IMR-90 (cell line): ENCODE results near the gene KCNMA1. TPM values are rescaled to one million over a fixed set of nuclear protein-coding genes. Genes with fewer than 3 reads are reported as not detected.

Experiments used
- ATAC-seq: fragments of 200-7000 bp; cut with Tn5 transposase; 2 replicates; pipeline ENCODE4 v1.9.1; 2020; ENCODE audit warnings: low read depth, mild to moderate bottlenecking, moderate library complexity
- BruUV-seq: library from RNA; stranded (reverse); fragments of 400-500 nt; replicated peaks from 2 replicates; lab custom pipeline; 2021; lab: Mats Ljungman, UMichigan
- CTCF ChIA-PET: fragments of 300-600 bp; formaldehyde crosslinking; extraction: SDS; loops from one replicate; lab custom pipeline; 2021; ENCODE audit warnings: antibody characterized with exemption; lab: Yijun Ruan, JAX
- POLR2A ChIA-PET: fragments of 300-600 bp; sonication (Branson Sonifier 250); formaldehyde crosslinking; loops from one replicate; lab custom pipeline; 2022; ENCODE audit warnings: antibody characterized with exemption; ENCODE audit not compliant: unreplicated experiment; lab: Charles Lee
- DNase-seq: peaks from one replicate; pipeline ENCODE4 v3.0.0; 2013
- H2AFZ ChIP-seq: replicated peaks from 2 replicates; pipeline ENCODE3; 2013; ENCODE audit warnings: low read length, mild to moderate bottlenecking; ENCODE audit not compliant: poor library complexity
- H2AK5ac ChIP-seq: 2 replicates; pipeline ENCODE4 v1.6.1; 2013; ENCODE audit warnings: low read depth, low read length, inconsistent platforms
- H2AK9ac ChIP-seq: replicated peaks from 2 replicates; pipeline ENCODE3; 2013; ENCODE audit warnings: mild to moderate bottlenecking, low read depth, low read length, moderate library complexity; ENCODE audit not compliant: poor library complexity
- H2BK120ac ChIP-seq: 2 replicates; pipeline ENCODE4 v1.6.1; 2013; ENCODE audit warnings: low read depth, low read length, inconsistent platforms
- H2BK15ac ChIP-seq: 3 replicates; pipeline ENCODE4 v1.6.1; 2013; ENCODE audit warnings: low read depth, low read length, inconsistent platforms
- H2BK20ac ChIP-seq: 2 replicates; pipeline ENCODE4 v1.6.1; 2013; ENCODE audit warnings: low read depth, mild to moderate bottlenecking, inconsistent platforms, low read length, moderate library complexity
- H2BK5ac ChIP-seq: 2 replicates; pipeline ENCODE4 v1.6.1; 2013; ENCODE audit warnings: mild to moderate bottlenecking, low read depth, low read length, inconsistent platforms; ENCODE audit not compliant: poor library complexity, severe bottlenecking
- H3K14ac ChIP-seq: replicated peaks from 2 replicates; pipeline ENCODE4 v1.6.1; 2013; ENCODE audit warnings: low read depth, low read length, inconsistent platforms
- H3K18ac ChIP-seq: 2 replicates; pipeline ENCODE4 v1.6.1; 2013; ENCODE audit warnings: low read depth, low read length, control low read depth
- H3K23ac ChIP-seq: 2 replicates; pipeline ENCODE4 v1.6.1; 2013; ENCODE audit warnings: low read depth, low read length, inconsistent platforms
- H3K27ac ChIP-seq: 2 replicates; pipeline ENCODE4 v1.5.1; 2013; ENCODE audit warnings: mild to moderate bottlenecking, control low read depth, low read length; ENCODE audit not compliant: insufficient read depth
- H3K27me3 ChIP-seq: 2 replicates; pipeline ENCODE4 v1.6.1; 2013; ENCODE audit warnings: low read length; ENCODE audit not compliant: control insufficient read depth, insufficient read depth
- H3K36me3 ChIP-seq: 2 replicates; pipeline ENCODE4 v1.6.1; 2013; ENCODE audit warnings: low read length, mixed read lengths; ENCODE audit not compliant: control insufficient read depth, insufficient read depth
- H3K4ac ChIP-seq: 2 replicates; pipeline ENCODE4 v1.6.1; 2013; ENCODE audit warnings: low read depth, low read length, inconsistent platforms
- H3K4me1 ChIP-seq: 2 replicates; pipeline ENCODE4 v1.6.1; 2013; ENCODE audit warnings: low read length, mixed read lengths; ENCODE audit not compliant: control insufficient read depth, insufficient read depth
- H3K4me2 ChIP-seq: 2 replicates; pipeline ENCODE4 v1.6.1; 2013; ENCODE audit warnings: low read depth, mild to moderate bottlenecking, control low read depth, low read length, moderate library complexity
- H3K4me3 ChIP-seq: 2 replicates; pipeline ENCODE4 v1.5.1; 2013; ENCODE audit warnings: low read depth, mild to moderate bottlenecking, control low read depth, low read length, moderate library complexity; ENCODE audit not compliant: insufficient read depth
- H3K56ac ChIP-seq: 2 replicates; pipeline ENCODE4 v1.6.1; 2013; ENCODE audit warnings: low read length, inconsistent platforms; ENCODE audit not compliant: insufficient read depth; ENCODE audit errors: extremely low read depth
- H3K79me1 ChIP-seq, 2 experiments: 2 replicates each; pipeline ENCODE4 v1.6.1; 2013; ENCODE audit warnings: low read length in 2 of 2, inconsistent platforms in 1 of 2, low read depth in 1 of 2
- H3K9ac ChIP-seq: 2 replicates; pipeline ENCODE4 v1.6.1; 2013; ENCODE audit warnings: low read depth, low read length, control low read depth
- H3K9me1 ChIP-seq: 2 replicates; pipeline ENCODE4 v1.6.1; 2013; ENCODE audit warnings: low read length, inconsistent platforms; ENCODE audit not compliant: insufficient read depth
- H3K9me3 ChIP-seq: 2 replicates; pipeline ENCODE4 v1.6.1; 2013; ENCODE audit warnings: low read length; ENCODE audit not compliant: control insufficient read depth, insufficient read depth
- H4K20me1 ChIP-seq: 2 replicates; pipeline ENCODE4 v1.6.1; 2013; ENCODE audit warnings: low read length, inconsistent platforms; ENCODE audit not compliant: insufficient read depth
- H4K5ac ChIP-seq: 2 replicates; pipeline ENCODE4 v1.6.1; 2013; ENCODE audit warnings: mild to moderate bottlenecking, low read depth, low read length, control low read depth
- H4K8ac ChIP-seq, 2 experiments: 2 replicates each; pipeline ENCODE4 v1.6.1; 2013; ENCODE audit warnings: low read depth in 2 of 2, low read length in 2 of 2, control low read depth in 1 of 2, inconsistent platforms in 1 of 2
- H4K91ac ChIP-seq: 2 replicates; pipeline ENCODE4 v1.6.1; 2013; ENCODE audit warnings: low read depth, low read length, inconsistent platforms; ENCODE audit not compliant: insufficient read depth
- BHLHE40 ChIP-seq: fragments of 150-350 bp; IDR thresholded peaks from 2 replicates; pipeline ENCODE4 v1.6.1; 2016; ENCODE audit warnings: mild to moderate bottlenecking, low read depth, low read length
- CEBPB ChIP-seq: IDR thresholded peaks from 2 replicates; pipeline ENCODE4 v1.6.1; 2012; ENCODE audit warnings: low read depth, low read length, improper control_type of control experiment
- FOS ChIP-seq: fragments of 150-350 bp; IDR thresholded peaks from 2 replicates; pipeline ENCODE4 v1.6.1; 2016; ENCODE audit warnings: low read depth, low read length
- MAFK ChIP-seq: IDR thresholded peaks from 2 replicates; pipeline ENCODE4 v1.6.1; 2012; ENCODE audit warnings: low read depth, low read length, improper control_type of control experiment
- NFE2L2 ChIP-seq: fragments of 150-350 bp; IDR thresholded peaks from 2 replicates; pipeline ENCODE4 v1.6.1; 2016; ENCODE audit warnings: low read depth, mild to moderate bottlenecking, low read length
- POLR2A ChIP-seq: IDR thresholded peaks from 2 replicates; pipeline ENCODE4 v1.6.1; 2012; ENCODE audit warnings: mild to moderate bottlenecking, low read depth, low read length
- RAD21 ChIP-seq: IDR thresholded peaks from 2 replicates; pipeline ENCODE4 v1.6.1; 2012; ENCODE audit warnings: low read length, improper control_type of control experiment
- USF2 ChIP-seq: fragments of 150-350 bp; IDR thresholded peaks from 2 replicates; pipeline ENCODE4 v1.6.1; 2017; ENCODE audit warnings: mild to moderate bottlenecking, antibody characterized with exemption, low read length, low read depth
- WGBS, 2 experiments: methylation state at CpG; one replicate each; pipeline versions ENCODE4 v1.1.5 to v1.1.7; 2013; ENCODE audit warnings: missing lambda C conversion rate in 2 of 2; ENCODE audit not compliant: insufficient read length in 1 of 2; ENCODE audit errors: extremely low coverage in 2 of 2; 5-methylcytosine and 5-hydroxymethylcytosine counted together
- dilution Hi-C: fragments of 300-500 bp; cut with HindIII; formaldehyde crosslinking; loops from one replicate; pipeline ENCODE4 v1.14.3; 2018; ENCODE audit warnings: low sequenced_read_pairs; ENCODE audit not compliant: unreplicated experiment
- in situ Hi-C: fragments of 300-500 bp; cut with MboI; formaldehyde crosslinking; loops from 3 replicates; pipeline ENCODE4 v1.14.3; 2019; ENCODE audit warnings: low sequenced_read_pairs, inconsistent platforms, mixed read lengths
- intact Hi-C: fragments of 100-400 bp; cut with micrococcal nuclease; formaldehyde crosslinking; loops from 2 replicates; pipeline ENCODE4 v1.10.0; 2022
- polyA plus RNA-seq, 3 experiments: library from polyadenylated mRNA; depleted of rRNA; stranded (reverse); fragments of >200 nt; gene quantifications; 2 replicates each; pipeline ENCODE4 v1.2.3, GENCODE V29; 2012; ENCODE audit warnings: low replicate concordance in 1 of 3
- total RNA-seq: library from RNA; depleted of rRNA; stranded (reverse); fragments of >200 nt; gene quantifications from 2 replicates; pipeline ENCODE4 v1.2.3, GENCODE V29; 2012

KCNMA1 gene
- total and polyA plus RNA-seq, 2 of the 4 experiments (the other 2 are of a cell fraction) = 25.6 to 29.6 TPM

DNA sequence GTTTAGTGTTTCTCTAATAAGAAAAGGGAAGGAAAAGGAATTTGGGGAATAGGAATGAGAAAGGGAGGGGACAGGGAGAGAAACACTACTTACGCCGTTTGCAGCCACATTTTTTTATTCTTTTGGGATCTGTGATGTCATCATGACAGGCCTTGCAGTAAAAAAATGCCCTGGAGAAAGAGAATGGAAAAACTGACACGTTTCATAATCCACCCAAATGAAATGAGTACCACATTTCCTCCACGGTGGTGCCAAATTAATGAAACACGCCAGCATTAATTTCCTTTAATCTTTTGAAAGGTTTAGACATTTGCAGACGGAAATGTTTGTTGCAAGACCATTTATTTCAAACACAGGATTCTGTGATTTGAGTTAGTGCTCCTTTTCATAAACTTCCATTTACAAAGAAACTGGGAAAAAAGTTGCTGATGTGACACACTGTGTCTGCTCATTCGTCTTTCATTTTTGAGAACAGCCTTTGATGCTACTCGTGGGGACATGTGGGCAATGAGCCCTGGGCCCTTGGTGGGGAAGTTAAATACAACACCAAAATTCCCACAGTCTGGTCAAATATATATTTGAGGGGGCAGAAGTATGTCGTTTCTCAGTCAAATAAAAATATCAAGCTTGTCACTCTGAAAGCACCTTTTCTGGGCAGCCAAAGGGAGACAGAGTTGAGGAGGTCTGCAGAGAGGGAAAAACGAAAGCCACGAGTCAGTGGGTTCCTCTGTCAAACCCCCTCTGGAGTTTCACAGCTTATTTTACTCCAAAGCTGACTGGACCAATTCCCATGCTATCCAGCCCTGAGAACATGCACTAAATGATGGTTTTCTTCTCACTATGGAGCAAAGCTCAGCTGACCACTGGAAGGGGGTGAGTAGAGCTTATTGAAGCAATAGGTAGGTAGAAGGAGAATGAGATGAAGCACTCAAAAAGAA lies 625.5 kb downstream of the KCNMA1 start:
- H3K4me2 ChIP-seq = no peak overlapping the region
- H2AFZ ChIP-seq = no peak overlapping the region
- ChIA-PET CTCF (no interaction called here), POLR2A (no interaction called here)
- no peak overlapping the region for H2AK5ac ChIP-seq
- H4K8ac ChIP-seq = no peak overlapping the region
- DNase-seq = no peak
- no peak overlapping the region for H2AK9ac ChIP-seq
- no peak overlapping the region for H3K9ac ChIP-seq
- dilution Hi-C loops (no loop called here), in situ Hi-C loops (no loop called here), intact Hi-C loops (no loop called here)
- no peak overlapping the region for H3K18ac ChIP-seq
- H3K36me3 ChIP-seq = no peaks in the 10 kb centered on the region
- H2BK120ac ChIP-seq = no peak overlapping the region
- TF ChIP-seq USF2 (no peak), CEBPB (no peak), MAFK (no peak), POLR2A (no peak), BHLHE40 (no peak), RAD21 (no peak), FOS (no peak), NFE2L2 (no peak)
- H3K9me1 ChIP-seq = no peaks in the 10 kb centered on the region; the same call in 1 of the 2 replicates
- H4K5ac ChIP-seq = no peak overlapping the region
- no peaks in the 10 kb centered on the region; the same call in 1 of the 2 replicates for H3K4me1 ChIP-seq
- H4K20me1 ChIP-seq = no peaks in the 10 kb centered on the region
- H3K4me3 ChIP-seq = no peak overlapping the region
- H3K27me3 ChIP-seq = no peaks in the 10 kb centered on the region; the same call in 1 of the 2 replicates
- no peak overlapping the region for H2BK5ac ChIP-seq
- H3K14ac ChIP-seq = no peak overlapping the region
- peaks cover under 1% of the 10 kb centered on the region for H3K9me3 ChIP-seq
- no peaks in the 10 kb centered on the region for H3K79me1 ChIP-seq
- BruUV-seq = no TSS peak
- no peak overlapping the region for H4K91ac ChIP-seq
- H3K56ac ChIP-seq = no peak overlapping the region
- no peak overlapping the region for H3K4ac ChIP-seq
- no peak overlapping the region for H3K23ac ChIP-seq
- no peak overlapping the region for H2BK15ac ChIP-seq
- no peak for ATAC-seq
- H3K27ac ChIP-seq = no peak overlapping the region
- no peak overlapping the region for H2BK20ac ChIP-seq
- WGBS, 2 experiments = no CpG with 5 or more reads among the region's 11 CpGs
